ENCODE measurements around the gene KAZN.
A peak's percentile ranks its signal among the peaks of the same experiment; 100 is the strongest.

The KAZN gene

DNA sequence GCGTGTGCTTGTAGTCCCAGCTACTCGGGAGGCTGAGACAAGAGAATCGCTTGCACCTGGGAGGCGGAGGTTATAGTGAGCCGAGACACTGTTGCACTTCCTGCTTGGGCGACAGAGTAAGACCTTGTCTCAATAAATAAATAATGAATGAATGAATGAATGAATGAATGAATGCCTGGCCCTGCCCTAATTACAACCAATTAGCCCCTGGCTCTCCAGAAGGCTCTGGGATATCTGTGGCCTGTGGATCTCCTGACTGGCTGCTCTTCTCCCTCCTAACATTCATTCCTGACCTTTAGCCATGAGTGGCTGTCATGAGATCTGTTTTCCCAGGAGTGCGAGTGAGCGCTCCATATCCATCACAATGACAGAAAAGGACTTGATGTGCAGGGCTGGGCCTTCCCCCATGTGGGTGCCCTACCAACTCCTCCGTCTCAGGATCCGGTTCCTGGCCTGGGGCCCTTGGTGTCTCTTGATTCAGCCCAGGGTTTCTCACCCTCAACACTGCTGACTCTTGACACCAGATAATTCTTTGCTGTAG is 311.5 kb downstream of the KAZN start:
- TF ChIP-seq CREB1 (IDR thresholded peaks at IDR 0.05; ENCODE audit: low read depth), result no peak

DNA sequence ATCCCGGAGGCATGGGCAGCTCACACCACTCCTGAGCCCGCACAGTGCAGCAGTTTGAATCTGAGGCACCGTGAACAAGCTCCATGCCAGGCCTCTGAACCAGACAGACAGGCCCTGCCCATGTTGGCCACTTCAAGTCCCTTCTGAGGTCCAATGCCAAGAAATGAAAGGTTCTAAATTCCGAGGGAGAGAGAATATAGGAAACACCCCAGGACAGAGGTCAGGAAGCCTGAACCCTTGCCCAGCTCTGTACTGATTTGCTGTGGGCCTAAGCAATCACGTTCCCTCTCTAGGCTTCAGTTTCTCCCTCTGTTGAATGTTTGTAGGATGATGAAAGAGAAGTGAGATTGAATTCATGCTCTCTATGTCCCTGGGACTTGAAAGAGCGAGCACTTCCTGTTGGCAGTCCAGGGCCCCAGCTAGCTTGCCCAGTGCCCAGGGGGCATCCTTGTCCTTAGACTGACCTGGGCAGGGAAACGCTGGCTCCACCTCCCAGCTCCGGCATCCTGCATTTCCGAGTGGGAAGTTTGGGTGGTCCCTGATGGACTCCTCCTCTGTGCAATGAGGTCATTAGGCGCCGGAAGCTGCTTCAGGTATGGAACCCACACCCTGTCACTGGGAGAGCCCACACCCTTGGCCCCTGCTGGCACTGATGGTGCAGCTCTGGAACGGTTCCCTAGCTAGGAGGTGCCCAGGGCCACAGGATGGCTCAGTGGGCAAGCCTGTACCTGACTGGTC is 312.7 kb downstream of the KAZN start:
- TF ChIP-seq, protein P1, sequence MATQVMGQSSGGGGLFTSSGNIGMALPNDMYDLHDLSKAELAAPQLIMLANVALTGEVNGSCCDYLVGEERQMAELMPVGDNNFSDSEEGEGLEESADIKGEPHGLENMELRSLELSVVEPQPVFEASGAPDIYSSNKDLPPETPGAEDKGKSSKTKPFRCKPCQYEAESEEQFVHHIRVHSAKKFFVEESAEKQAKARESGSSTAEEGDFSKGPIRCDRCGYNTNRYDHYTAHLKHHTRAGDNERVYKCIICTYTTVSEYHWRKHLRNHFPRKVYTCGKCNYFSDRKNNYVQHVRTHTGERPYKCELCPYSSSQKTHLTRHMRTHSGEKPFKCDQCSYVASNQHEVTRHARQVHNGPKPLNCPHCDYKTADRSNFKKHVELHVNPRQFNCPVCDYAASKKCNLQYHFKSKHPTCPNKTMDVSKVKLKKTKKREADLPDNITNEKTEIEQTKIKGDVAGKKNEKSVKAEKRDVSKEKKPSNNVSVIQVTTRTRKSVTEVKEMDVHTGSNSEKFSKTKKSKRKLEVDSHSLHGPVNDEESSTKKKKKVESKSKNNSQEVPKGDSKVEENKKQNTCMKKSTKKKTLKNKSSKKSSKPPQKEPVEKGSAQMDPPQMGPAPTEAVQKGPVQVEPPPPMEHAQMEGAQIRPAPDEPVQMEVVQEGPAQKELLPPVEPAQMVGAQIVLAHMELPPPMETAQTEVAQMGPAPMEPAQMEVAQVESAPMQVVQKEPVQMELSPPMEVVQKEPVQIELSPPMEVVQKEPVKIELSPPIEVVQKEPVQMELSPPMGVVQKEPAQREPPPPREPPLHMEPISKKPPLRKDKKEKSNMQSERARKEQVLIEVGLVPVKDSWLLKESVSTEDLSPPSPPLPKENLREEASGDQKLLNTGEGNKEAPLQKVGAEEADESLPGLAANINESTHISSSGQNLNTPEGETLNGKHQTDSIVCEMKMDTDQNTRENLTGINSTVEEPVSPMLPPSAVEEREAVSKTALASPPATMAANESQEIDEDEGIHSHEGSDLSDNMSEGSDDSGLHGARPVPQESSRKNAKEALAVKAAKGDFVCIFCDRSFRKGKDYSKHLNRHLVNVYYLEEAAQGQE (IDR thresholded peaks at IDR 0.05; ENCODE audit: low read depth), result no peak
- no peak for TF ChIP-seq NFIC (IDR thresholded peaks at IDR 0.05)
- no peak for TF ChIP-seq EGR1 (IDR thresholded peaks at IDR 0.05)
- TF ChIP-seq CREB1 (IDR thresholded peaks at IDR 0.05; ENCODE audit: low read depth), result no peak
- TF ChIP-seq ZBTB7A (IDR thresholded peaks at IDR 0.05; ENCODE audit: low read depth), result no peak
- TF ChIP-seq CEBPB (IDR thresholded peaks at IDR 0.05), result no peak
- no peak for TF ChIP-seq EP300 (IDR thresholded peaks at IDR 0.05; ENCODE audit: borderline replicate concordance)
- no peak for TF ChIP-seq TEAD4 (IDR thresholded peaks at IDR 0.05)
- no peak for TF ChIP-seq TAF1 (IDR thresholded peaks at IDR 0.05; ENCODE audit: low read depth)
- no peak for TF ChIP-seq RAD21 (IDR thresholded peaks at IDR 0.05; ENCODE audit: low read depth)
- TF ChIP-seq, protein P2, sequence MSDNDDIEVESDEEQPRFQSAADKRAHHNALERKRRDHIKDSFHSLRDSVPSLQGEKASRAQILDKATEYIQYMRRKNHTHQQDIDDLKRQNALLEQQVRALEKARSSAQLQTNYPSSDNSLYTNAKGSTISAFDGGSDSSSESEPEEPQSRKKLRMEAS (IDR thresholded peaks at IDR 0.05), result no peak
- TF ChIP-seq FOXM1 (IDR thresholded peaks at IDR 0.05; ENCODE audit: borderline replicate concordance, low read depth), result no peak
- no peak for TF ChIP-seq TCF12 (IDR thresholded peaks at IDR 0.05; ENCODE audit: low read depth)
- TF ChIP-seq, protein P3, sequence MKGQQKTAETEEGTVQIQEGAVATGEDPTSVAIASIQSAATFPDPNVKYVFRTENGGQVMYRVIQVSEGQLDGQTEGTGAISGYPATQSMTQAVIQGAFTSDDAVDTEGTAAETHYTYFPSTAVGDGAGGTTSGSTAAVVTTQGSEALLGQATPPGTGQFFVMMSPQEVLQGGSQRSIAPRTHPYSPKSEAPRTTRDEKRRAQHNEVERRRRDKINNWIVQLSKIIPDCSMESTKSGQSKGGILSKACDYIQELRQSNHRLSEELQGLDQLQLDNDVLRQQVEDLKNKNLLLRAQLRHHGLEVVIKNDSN (IDR thresholded peaks at IDR 0.05), result no peak

DNA sequence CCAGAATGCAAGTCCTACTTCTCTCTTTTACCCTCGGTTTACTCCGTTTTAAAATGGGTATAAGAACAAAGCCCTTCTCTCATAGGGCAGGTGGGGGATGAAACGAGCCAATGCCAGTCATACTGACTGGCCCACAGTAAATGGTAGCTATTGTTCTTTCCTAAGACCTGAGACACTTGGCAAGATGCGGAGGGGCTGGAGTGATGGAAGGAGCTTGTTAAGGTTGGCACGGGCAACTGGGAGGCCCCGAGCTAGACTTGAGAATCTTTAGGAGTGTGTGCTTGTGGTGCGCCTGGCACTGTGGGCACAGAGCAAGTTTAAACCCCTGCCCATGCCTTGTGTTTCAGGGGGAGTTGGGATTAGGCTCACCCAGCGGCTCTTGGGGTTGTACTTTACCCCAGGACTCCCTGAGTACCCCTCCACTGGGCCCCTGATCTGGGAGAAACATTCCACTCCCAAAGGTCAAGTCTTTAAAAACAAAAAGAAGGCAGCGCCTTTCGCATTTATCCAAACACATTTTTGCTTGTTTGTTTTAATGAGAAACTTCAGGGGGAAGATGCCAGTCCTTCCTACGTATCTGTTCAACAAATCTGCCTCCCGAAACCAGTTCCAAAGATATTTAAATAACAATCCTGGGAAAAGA is 314.5 kb downstream of the KAZN start:
- TF ChIP-seq, protein P3 (IDR thresholded peaks at IDR 0.05), result no peak
- TF ChIP-seq TEAD4 (IDR thresholded peaks at IDR 0.05), result no peak
- no peak for TF ChIP-seq CREB1 (IDR thresholded peaks at IDR 0.05; ENCODE audit: low read depth)
- no peak for TF ChIP-seq NFIC (IDR thresholded peaks at IDR 0.05)
- TF ChIP-seq YY1 (IDR thresholded peaks at IDR 0.05; ENCODE audit: low read depth), result no peak
- TF ChIP-seq CEBPB (IDR thresholded peaks at IDR 0.05), result no peak
- TF ChIP-seq FOXM1 (IDR thresholded peaks at IDR 0.05; ENCODE audit: borderline replicate concordance, low read depth), result no peak

DNA sequence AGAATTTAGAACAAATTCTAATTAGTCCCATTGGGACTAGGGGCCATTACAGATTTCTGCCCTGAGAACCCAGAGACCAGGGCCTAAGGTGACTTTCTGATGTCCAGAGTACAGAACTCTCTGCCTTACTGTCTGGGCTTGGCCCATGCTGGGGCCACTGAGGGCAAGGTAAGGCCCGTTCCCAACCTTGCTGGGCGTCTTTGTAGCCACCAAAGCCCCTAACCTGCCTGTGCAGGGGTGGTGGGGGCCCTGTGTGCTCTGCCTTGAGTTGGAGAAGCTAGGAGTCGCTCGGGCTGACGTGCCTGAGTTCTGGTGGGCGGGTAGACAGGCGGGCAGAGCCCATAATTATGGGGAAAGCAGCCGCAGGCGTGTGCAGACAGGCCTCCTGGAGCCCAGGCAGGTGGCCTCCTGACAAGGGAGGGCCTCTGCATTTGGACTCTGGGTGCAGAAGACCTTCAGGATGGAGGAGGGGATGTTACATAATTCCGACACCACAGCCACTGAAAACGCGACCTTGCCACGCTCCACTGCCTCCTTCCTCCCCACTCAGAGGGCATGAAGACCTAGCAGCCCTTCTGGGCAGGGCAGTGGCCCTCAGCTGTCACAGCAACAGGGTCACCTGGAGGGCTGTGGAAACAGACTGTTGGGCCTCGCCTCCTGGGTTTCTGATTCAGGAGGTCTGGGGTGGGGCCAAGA is 315.1 kb downstream of the KAZN start:
- no peak for TF ChIP-seq YY1 (IDR thresholded peaks at IDR 0.05; ENCODE audit: low read depth)
- TF ChIP-seq, protein P3 (IDR thresholded peaks at IDR 0.05), result no peak
- no peak for TF ChIP-seq ZBTB7A (IDR thresholded peaks at IDR 0.05; ENCODE audit: low read depth)
- TF ChIP-seq, protein P2 (IDR thresholded peaks at IDR 0.05), result no peak
- TF ChIP-seq CEBPB (IDR thresholded peaks at IDR 0.05), result peak; percentile 83
- TF ChIP-seq NFIC (IDR thresholded peaks at IDR 0.05), result 0 out of 2 replicates have a peak, but pooled peaks have one; percentile 19
- TF ChIP-seq EP300 (IDR thresholded peaks at IDR 0.05; ENCODE audit: borderline replicate concordance), result peak; percentile 88
- TF ChIP-seq FOXM1 (IDR thresholded peaks at IDR 0.05; ENCODE audit: borderline replicate concordance, low read depth), result no peak
- TF ChIP-seq CREB1 (IDR thresholded peaks at IDR 0.05; ENCODE audit: low read depth), result no peak
- no peak for TF ChIP-seq RAD21 (IDR thresholded peaks at IDR 0.05; ENCODE audit: low read depth)
- peak; percentile 46 for TF ChIP-seq TEAD4 (IDR thresholded peaks at IDR 0.05)
- TF ChIP-seq, protein P1 (IDR thresholded peaks at IDR 0.05; ENCODE audit: low read depth), result no peak
- TF ChIP-seq TCF12 (IDR thresholded peaks at IDR 0.05; ENCODE audit: low read depth), result peak; percentile 75
- no peak for TF ChIP-seq TAF1 (IDR thresholded peaks at IDR 0.05; ENCODE audit: low read depth)
- TF ChIP-seq EGR1 (IDR thresholded peaks at IDR 0.05), result no peak
